ENCODE data around the gene GALNT8.

DNA sequence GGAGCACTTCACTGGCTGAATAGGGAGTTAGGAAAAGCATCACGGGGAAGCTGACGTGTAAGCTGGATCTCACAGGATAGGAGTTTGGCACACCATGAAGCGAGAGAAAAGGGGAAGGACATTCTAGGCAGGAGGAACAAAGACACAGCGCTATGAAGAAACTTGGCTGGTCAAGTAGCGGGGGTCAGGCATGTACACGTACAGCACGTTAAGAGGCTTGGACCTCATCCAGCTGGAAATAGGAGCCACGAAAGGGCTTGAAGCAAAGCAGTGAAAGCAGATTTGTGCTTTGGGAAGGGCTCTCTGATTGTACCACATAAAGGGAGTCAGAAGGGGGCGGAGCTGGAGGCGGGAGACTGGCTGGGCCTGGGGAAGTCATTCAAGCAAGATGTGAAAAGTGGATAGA is 19.6 kb upstream of the GALNT8 start:
- TF ChIP-seq CTCF (IDR thresholded peaks at IDR 0.05) = no peak
- no peak for TF ChIP-seq EZH2 (IDR thresholded peaks at IDR 0.05; ENCODE audit: borderline replicate concordance, insufficient read depth, low read depth, low read length, poor library complexity, severe bottlenecking)

Measured in B cell (primary cell).